ENCODE measurements around the gene YY1.
"Not testable (repeated sequence)": the region's sequence is repeated elsewhere in the genome, so short reads cannot be mapped to it uniquely, and the experiment has no call there.

The YY1 gene

DNA sequence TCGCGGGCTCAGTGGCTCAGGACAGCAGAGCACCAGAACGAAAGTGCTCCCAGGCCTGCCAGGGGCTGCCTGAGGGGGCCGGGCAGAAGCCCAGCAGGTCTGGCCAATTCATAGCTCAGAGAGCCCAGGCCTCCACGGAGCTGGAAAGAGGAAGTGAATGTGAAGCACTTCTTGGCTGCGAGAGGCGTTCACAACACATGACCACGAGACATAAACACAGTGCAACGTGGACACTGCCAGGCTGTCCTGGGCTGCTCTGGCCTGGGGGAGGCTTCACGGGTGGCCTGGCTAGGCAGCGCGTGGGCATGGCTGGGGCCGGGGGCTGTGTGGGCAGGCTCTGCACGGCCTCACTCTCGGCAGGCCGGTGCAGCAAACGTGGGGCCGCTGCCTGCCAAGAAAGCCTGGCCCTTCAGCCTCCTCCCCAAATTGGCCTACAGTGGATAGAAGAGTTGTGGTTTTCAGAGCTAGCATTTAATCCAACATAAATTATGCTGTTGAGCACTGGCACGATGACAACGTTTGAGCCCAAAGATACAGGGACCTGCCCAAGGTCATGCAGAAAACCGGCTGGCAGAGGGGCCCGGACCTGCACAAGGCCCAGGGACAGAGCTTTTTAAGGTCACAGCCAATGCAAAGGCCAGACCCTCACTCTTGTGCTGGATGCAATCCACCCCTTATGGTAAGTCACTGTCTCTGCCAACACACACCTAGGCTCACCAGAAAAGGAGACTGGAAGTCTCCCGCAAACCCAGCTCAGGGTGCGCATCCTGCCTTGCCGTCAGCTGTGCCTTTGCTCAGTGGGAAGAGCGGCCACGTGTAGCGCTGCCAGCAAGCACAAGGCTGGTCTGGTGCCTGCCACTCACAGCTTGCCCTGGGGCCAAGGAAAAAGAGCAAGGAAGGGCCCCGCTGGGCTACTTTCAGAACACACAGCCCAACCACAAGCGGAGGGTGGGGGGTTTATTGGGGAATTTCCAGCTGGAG lies 58.7 kb downstream of the YY1 start:
- no peak for DNase-seq

DNA sequence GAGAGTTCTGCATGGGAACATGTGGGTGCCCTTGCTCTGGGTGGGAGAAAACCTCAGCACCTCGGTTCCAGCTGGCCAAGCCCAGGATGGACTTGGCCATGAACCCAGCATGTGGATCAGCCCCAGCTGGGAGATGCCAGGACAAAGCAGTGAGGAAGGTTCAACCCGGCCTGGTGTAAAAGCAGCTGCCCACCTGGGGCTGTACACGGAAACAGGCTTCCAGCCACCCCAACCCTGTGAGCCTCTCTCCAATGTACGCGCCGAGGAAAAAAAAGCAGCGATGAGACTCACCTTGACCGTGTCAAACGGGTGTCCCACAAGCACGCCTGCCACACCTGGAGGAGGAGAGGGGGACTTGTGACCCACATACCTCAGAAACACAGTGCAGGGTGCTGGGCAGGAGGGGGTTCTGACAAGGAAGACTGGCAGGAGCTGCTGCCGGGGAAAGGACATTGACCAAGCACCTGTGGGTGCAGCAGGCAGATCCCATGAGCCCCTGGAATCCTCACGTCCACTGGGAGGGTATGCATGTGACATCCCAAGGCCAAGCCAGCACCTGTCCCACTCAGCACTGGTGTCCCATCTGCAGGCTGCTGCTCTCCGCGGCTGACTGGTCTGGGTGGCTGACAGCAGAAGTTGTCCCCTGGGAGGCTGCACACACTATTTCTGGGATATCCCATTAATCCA lies 59.8 kb downstream of the YY1 start:
- DNase-seq = no peak

DNA sequence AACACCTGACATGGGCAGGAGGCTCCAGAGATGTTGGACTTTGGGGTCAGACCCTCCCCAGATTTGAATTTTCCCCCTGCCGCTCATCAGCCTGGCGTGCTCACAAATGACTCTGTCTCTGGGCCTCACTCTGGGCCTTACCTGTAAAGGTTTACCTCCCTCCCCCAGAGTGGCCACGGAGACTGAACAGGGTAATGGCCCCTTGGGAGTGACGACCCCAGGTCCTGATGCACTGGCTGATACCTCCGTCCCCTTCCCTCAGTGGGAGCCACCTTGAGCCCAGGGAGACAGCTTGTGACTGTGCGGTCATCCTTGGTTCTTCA lies 60.3 kb downstream of the YY1 start:
- no peak for DNase-seq

DNA sequence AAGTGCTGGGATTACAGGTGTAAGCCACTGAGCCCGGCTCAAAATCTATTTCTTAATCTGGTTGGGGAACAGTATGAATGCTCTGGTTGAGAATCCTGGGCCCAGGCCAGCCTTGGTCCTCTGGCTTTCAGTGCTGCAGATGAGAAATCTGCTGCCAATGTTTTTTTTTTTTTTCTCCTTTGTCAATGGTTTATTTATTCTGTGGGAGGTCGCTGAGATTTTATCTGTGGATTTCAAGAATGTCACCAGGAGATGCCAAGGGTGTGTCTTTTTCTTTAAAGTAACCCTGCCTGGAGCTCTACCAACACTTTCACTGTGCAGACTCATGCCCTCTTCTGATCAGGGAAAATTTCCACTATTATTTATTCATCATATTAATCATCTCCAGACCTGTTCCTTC lies 63.7 kb downstream of the YY1 start:
- DNase-seq = no peak

DNA sequence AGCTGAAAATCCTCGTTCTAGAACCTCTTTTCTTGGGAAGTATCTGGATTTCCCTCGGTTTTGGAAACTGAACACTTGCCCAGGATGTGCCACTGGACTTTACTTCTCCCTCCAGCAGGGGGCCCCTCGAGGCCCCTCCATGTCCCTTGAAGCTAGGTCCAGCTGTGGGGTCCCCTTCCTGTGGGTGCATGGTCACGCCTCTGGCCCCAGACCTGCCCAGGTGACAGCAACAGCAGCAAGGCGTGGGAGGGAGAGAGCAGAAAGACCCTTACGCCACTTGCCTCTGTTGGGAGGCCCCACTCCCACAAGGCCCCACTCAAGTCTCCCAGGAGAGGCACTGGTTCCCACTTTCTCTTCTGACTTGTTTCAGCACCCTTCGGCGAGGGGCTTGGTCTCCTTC lies 64.2 kb downstream of the YY1 start:
- no peak for DNase-seq

DNA sequence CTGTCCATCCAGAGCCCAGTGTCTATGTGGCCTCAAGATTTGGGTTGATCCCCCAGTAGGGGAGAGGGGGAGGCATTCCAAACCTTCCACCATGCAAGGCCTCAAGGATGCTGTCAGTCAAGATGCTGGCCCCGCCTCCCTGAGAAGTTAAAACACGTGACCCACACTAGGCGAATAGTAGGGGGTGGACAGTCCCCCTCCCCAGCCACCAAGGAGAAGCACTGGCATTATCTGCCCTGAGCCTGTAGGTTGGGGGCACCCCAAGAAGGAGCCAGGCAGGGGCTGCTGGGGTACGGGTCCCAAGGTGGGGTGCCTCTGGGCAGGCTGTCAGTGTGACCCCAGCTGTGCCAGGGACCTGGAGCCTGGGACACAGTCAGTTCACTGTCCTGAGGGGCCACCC lies 65.0 kb downstream of the YY1 start:
- no peak for DNase-seq

DNA sequence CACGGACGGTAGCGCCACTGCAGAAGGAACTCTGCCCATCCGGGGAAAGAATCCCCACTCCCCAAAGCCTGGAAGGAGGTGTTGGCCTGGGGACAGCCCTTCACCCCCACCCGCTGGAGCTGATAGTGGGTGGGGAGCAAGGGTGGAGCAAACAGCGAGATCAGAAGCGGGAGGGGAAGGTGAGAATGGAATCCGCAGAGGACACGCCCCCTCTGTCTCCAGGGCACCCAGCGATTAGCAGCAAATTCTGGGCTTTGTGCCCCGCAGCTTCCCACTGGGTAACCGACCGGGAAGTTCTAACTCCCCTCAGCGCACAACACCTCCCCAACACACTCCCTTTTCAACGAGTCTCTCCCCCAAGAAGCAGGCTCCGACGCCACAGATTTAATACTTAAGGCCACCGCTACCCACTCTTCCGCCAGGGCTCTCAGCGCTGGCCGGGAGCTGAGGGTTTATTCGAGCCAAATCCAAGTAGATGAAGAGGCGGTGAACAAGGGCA lies 65.9 kb downstream of the YY1 start:
- DNase-seq = no peak

DNA sequence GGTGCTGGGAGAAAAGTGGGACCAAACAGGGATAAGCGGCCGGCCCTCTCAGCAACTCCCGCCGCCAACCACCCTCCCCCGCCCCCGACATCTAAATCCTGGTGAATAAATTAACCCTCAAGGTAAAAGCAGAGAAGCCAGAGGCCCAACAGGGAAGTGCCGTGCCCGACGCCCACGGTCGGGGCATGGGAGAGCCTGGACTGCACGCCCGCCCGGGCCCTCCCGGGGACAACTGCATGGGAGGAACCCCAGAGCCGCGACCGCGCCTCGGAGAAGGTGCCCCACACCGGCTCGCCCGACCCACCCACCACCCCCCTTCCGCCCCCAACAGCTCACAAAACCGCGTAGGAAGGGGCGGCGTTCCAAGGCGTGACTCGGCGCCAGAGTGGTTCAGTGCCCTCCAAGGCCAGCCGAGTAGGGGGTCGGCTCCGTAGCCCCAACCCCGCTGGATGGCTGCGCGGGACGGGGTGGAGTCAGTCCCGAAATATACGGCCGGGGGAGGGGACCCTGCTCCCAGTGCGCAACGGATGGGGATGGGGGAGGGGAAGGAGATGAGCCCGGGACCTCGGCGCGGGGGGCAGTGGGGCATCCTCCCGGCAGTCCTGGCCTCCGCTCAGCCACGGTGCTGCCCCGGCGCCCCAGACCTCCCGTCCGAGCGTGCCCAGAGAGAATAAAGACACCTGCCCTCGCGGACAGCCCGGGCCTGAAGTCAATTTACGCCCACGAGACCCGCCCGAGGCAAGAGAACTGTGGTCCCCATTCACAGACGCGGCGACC lies 66.6 kb downstream of the YY1 start:
- no peak for DNase-seq

DNA sequence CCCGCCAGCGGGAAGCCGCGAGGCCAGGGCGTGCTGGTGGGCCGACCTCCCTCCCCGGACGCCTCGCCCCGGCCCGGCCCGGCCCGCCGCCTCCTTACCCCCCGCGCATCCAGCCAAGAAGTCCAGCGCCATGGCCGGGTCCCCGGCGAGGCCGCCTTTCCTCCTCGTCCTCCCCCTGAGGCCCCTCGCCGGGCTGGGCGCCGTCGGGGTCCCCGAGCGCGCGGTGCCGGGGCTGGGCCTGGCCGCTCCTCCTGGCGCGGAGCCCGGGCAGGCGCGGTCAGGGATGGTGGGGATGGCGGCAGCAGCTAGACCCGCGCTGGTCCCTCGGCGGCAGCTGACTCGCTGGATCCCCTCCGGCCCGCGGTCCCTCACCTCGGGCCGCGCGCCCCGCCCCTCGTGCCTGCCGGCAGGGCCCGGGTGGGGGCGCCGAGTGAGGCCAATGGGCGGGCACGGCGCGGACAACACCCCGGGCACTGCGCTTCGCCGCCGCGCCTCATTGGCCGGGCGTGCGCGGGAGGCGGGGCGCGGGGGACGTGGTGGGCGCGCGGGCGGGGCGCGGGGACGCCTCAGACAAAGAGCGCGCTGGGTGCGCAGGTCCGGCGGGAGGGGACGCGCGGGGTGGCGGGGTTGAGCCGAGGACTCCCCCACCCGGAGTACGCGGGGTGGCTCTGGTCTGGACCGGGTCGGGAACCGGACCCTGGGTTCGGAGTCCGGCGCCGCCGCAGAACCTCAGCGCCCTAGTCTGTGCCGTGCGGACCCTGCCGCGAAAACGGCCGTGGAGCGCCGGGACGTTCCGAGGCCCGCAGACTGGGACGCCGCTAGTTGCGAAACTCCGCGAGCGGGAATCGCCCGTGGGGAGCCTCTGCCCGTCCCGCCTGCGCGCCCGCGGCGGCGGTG lies 67.4 kb downstream of the YY1 start, which contains the start of gene SLC25A29:
Gene SLC25A29 (minus strand): TSS at position 344 of the 897 bp plus-strand sequence. CDS start 212 bp downstream, at position 132.
- peak; percentile 47 for DNase-seq

DNA sequence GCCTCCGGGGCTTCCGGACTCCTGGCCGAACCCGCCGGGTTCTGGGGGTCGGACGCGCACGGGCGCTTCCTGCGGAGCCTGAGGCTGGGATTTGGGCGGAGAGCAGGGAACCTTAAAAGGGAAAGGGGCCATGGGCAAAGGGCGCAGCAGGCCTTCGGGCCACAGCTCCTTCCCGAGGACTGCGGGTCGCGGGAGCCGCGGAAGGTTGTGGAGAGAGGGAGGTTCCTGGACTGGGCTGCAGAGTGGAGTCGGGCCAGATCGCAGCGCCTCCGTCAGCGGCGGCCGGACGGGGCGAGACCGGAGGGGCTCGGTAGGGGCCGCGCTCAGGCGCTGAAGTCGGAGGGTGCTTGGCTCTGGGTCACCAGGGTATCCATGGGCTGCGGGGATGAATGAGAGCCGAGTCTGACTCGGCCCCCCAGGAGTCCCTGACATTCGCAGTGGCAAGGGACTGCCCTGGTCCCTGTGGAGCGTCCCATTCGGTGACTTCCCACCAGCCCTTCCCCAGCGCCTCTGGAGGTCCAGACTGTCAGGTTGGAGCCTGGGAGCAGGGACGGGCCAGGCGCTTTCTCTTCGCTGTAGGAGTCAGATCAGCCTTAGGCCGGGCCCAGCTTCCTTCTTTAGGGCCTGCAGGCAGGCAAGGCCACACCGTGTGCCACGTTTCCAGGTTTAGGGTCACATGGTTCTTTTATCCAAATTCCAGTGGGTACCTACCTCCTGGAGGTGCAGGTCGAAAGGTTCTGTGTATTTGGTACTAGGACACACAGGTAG lies 68.2 kb downstream of the YY1 start:
- no peak for DNase-seq

DNA sequence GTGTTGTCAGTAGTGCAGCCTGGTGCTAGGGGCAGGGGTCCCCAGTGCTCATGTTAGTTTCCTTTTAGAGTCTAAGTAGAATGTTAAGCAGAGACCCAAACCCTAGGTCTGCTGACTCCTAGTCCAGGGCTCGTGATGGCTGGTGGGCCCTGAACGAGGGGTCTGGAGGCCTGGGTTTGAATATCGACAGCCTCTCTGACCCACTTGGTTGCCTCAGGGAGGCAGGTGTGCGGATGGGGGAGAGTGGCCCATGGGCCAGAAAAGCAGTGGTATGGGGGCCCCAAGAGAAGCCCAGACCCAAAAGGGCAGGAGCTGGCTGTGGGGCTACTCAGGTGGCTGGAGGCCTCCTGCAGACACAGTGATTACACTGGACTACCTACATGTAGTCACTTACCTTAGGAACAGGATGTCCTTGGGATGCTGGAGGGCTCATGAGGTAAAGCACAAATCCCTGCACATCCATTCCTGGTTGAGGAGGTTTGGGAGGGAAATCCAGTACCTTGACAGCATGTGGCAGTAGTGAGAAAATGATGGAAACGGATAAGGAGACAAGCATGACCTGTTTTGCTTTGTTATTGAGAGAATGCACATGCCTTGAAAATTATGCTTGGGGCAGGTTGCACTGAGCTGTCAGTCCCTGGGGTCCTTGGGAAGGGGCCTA lies 69.0 kb downstream of the YY1 start:
- DNase-seq = no peak

DNA sequence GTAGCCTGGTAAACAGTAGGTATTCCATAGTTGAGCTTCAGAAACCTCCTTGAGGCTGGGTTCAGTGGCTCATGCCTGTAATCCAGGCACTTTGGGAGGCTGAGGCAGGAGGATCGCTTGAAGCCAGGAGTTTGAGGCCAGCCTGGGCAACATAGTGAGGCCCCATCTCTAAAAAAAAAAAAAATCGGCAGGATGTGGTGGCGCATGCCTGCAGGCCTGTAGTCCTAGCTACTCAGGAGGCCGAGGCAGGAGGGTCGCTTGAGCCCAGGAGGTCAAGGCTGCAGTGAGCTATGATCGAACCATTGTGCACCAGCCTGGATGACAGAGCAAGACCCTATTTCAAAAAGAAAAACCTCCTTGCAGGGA lies 69.5 kb downstream of the YY1 start:
- DNase-seq = not testable (repeated sequence)

DNA sequence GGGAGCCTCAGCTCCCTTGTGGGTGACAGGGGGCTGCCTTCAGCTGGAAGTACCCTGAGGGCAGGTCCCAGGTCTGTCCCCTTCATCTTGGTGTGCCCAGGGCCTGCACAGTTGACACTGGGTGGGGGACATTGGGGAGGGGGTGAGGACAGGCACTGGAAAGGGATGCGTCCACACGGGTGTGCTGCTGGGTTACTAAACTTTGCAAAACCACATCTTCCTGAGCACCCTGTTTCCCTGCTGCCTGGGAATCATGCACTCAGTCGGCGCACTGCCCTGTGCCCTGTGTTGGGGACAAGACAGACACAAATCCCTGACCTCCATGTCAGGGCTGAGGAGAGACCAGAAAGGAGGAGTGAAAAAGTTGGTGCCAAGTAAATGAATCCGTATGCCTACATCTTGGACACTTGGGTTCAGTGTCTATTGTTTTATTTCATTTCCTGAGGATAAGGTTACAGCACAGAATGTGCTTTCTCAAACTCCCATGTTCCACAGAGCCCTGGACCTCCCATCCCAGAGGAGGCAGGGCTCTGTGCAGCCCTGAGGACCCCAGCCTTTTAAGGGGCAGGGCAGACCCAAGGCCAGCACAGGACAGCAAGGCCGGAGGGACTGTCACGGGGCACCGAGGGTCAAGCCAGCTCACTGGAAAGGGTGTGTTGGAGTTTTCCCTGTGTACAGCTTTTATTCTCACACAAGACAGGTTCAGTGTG lies 70.2 kb downstream of the YY1 start:
- DNase-seq = no peak

DNA sequence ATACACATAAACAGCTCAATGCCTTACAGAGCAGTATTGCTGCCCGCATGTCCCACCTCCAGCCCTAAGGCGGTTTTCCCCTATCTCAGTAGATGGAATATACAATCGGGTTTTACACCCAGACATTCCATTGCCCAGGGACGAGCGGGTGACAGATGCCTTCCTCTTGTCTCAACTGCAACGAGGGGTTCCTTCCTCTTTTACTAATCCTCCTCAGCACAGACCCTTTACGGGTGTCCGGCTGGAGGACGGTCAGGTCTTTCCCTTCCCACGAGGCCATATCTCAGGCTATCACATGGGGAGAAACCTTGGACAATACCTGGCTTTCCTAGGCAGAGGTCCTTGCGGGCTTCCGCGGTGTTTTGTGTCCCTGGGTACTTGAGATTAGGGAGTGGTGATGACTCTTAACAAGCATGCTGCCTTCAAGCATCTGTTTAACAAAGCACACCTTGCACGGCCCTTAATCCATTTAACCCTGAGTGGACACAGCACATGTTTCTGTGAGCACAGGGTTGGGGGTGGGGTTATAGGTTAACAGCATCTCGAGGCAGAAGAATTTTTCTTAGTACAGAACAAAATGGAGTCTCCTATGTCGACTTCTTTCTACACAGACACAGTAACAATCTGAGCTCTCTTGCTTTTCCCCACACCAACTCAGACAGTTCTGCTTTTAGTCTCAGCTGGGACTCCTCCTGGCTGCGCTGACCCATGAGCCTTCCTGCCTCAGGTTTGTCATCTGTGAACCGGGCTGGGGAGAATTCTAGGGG lies 73.3 kb downstream of the YY1 start:
- not testable (repeated sequence) for DNase-seq

DNA sequence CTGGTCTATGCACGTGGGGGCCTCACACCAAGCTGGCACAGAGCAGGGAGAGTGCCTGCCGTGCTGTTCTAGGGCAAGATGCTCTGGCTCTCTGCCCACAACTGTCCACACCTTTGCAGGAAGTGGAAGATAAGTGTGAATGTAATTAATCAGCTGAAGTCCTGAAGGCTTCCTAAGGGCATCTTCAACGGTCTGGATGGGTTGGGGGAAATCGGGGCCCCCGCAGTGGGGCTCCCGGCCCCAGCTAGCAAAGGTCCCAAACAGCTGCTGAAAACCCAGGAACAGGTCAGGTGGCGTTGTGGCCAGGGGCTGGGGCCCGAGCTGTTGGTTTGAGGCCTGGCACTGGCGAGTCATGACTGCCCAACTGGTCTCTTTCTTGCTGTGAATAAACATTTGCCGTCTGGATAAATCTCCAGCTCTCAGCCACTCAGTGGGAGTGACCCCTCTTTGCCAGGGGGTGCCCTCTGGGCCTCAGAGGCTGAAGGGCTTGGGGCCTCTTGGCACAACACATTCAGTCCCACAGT lies 74.0 kb downstream of the YY1 start:
- DNase-seq = no peak

DNA sequence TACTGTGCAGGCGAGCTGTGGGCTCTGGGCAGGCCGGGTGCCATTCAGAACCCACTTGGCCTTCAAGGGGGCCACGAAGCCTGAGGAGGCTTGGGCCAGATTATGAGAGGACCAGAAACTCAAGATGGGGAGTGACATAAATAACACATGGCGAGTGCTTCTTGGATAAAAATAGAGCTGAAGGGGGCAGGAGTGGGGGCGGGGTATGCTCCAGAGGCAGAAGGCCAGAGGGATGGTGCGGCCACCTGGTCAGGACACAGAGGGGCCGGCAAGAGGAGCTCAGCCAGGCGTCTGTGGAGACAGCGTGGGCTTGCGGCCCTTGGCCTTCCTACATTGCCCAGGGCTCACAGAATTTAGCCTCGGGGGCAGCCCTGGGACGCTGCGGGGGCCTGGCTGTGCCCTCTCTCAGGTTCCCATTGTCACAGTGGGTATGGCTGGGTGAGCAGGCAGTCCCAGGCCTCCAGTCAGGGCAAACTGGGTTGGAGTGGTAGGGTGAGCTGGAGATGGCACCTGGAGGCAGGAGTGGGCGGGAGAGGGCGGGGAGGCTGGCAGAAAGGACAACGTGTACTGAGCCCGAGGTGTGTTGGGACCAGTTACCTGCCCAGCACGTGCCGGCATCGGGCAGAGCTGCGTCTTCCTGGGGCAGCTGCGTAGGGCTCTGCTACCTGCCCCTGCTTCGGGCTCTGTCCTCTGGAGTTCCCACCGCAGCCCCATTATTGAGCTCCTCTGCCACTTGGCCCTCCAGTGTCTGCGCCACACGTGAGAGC lies 74.7 kb downstream of the YY1 start:
- no peak for DNase-seq

DNA sequence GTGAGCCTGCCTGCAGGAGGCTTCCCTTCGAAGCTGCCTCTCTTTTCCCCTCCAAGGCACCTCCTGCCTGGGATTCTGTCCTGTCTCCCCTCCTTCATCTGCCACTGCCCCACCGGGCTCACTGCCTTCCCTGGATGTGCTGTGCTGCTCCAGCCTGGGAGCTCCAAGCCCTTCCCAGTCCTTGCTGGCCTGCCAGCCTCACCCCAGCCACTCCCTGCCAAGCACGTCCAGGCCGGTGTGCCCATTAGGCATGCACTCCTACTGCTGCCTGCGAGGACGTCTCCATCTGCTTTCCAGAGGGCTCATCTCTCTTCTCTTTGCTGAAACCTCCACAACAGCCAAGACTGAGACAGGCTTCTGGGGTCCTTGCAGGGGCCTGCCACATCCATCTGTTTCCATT lies 75.8 kb downstream of the YY1 start:
- no peak for DNase-seq

DNA sequence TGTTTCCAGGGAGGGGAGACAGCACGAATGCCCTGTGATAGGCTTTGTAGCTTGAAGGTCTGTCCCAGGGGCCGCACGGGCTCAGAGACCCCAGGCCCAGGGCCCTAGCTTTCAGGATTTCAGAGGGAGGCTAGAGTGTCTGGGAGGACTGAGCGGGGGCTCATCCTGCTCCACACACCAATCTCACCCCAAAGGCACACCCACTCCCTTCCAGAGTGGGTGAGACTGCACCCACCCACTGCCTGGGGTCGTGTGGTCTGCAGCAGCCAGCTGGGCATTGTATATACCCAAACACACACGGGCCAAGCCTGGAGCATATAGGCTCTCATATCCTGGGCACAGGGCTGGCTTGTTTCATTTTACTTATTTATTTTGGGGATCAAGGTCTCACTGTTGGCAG lies 78.4 kb downstream of the YY1 start:
- DNase-seq = no peak

All from central memory CD4-positive, alpha-beta T cell (primary cell).